GM19025 (cell line): ENCODE measurements around the gene CWC25.

Source experiments
- ATAC-seq: cut with Tn5 transposase; IDR thresholded peaks from one replicate; pipeline ENCODE4 v1.9.1; 2021; ENCODE audit warnings: mild to moderate bottlenecking, low read depth, moderate library complexity; ENCODE audit not compliant: unreplicated experiment

Gene CWC25

DNA sequence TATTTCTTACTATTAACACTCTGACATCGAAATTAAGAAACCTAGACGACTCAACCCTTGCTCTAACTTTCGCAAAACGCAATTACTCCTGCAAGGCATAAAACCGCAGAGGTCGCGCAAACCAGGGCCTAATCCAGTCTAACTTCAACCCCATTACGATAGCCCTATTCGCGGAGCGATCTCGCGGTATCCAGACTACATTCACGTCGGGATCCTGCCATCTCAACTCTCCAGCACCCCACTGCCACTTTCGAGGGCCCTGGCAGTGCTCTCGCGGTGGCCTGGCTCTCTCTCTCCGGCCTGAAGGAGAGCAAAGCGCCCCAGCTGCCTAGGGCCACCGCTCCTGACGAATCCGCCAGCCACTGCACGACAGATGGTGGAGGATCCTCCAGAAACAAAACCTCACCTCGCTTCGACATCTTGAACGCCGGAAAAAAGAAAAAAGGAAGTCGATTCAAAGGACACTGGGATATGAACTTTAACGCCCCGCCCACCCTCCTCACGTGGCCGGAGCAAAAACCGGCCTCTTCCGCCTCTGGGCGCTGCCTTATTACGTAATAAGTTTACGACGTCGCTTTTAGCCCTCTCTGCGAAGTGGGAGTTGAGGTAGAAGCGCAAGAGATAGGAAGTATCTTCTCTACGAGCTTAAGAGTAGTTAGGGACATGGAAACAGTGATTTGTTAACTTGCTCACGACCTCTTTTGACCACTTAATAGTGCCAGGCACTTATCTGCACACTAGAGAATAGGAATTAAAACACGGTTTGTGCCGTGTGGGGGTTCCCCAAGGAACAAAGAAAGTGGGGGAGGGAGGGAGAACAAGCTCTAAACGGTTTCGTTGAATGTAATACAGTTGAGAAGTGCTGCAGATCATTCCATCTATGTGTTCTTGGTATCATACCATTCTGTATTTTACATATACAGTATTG lies 28.4 kb upstream of the CWC25 start, which contains the start of gene RPL23:
TSS of gene RPL23 (minus strand) at position 430 of the 928 bp plus-strand sequence. CDS start at position 419, 11 bp downstream.
- peak; percentile 82 for ATAC-seq

DNA sequence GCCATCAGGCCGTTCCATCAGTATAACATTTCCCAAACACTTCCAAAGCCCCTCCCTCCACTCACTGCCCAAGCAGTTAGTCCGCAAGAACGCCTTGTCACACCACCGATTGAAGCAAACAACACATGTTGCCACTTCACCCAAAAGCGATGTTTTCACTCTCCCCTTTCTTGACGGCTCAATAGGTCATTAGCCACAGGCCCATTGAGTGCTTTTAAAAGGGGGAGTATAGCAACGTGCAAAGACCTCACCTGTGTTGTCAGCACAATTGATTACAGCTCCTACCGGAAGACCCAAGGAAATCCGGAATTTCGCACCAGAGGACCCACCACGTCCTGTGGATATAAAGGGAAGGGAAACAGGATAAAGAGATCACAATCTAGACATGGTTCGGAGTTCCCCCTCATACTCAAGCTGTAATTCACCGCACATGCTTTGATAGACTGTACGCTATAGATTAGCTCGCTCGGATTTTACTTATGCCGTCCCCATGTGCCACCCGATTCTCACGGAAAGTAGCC lies 27.7 kb upstream of the CWC25 start:
- ATAC-seq, result no peak

DNA sequence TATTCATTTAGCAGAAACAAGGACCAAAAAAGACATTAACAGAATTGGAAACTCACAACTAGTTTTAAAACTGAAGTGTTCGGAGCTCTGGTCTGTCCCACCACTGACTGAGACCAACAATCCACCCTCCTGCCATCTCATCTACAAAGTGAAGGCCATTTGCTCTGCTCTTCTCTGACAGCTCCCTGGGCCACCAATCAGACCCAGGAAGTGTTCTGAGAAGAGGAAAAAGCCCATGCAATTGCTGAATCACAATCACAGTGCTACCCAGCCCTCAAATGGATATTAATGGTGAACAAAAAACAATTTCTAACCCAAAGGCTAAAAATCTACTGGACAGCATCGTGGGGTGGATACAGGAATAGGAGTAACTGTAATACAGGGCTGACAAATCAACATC lies 26.3 kb upstream of the CWC25 start:
- no peak for ATAC-seq

DNA sequence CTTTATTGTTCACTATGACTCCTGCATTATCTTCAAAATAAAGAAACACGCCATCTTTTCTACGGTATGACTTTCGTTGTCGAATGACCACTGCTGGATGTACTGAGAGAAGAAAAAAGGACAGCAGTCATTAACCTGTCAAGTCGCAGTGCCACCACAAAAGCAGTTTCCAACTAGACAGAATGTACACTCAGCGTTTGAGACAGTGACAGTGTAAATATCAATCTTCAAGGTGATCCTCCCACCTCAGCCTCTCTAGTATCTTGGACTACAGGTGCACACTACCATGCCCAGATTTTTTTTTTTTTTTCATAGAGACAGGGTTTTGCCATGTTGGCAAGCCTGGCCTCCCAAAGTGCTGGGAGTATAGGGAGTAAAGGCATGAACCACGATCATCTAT lies 25.3 kb upstream of the CWC25 start:
- no peak for ATAC-seq

DNA sequence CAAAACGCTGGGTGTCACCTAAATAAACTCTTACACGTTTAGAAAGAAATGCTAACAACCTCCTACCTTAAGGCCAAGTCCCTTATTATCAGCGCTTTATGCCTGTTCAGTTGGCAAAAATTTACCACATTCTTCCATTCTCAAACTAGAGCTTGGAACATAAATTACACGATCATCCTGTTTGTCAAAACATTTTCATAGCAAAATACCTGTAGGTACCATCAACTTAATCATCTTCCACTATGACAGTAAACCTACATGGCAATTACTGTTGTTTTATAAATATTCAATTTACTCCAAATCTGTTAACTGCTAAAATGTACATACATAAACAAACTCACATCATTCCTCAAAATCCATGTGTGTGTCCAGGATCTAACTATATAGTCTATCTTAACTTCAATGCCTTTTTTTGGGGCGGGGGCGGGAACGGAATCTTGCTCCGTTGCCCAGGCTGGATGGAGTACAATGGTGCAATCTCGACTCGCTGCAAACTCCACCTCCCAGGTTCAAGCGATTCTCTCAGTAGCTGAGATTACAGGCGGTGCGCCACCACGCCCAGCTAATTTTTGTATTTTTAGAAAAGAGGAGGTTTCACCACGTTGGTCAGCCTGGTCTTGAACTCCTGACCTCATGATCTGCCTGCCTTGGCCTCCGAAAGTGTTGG lies 24.0 kb upstream of the CWC25 start:
- no peak for ATAC-seq

DNA sequence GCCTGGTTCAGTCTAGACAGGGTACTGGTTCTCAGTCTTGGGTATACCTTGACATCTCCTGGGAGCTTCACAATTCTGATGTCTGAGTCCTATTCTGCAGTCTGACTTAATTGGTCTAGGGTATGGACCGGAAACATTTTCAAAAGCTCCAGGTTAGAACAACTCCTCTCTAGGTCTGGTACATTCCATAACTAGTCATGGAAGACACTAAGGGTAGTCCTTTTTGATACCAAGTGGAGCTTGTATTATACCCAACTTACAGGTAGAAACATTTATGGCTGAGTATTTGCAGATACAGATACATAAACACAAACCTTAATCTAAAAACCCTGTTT lies 23.4 kb upstream of the CWC25 start:
- no peak for ATAC-seq

DNA sequence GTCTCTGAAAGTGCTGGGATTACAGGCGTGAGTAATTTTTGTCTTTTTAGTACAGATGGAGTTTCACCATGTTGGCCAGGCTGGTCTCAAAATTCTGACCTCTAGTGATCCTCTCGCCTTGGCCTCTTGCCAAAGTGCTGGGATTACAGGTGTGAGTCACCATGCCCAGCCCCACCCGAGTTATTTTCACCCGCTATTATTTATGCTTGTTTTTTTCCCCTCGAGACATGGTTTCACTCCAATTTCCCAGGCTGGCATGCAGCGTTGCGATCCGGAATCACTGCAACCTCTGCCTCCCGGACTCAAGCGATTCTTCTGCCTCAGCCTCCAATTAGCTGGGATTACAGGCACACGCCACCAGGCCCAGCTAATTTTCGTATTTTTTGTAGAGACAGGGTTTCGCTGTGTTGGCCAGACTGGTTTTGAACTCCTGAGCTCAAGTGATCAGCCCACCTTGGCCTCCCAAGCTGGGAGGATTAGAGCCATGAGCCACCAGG lies 19.2 kb upstream of the CWC25 start:
- ATAC-seq, result no peak

DNA sequence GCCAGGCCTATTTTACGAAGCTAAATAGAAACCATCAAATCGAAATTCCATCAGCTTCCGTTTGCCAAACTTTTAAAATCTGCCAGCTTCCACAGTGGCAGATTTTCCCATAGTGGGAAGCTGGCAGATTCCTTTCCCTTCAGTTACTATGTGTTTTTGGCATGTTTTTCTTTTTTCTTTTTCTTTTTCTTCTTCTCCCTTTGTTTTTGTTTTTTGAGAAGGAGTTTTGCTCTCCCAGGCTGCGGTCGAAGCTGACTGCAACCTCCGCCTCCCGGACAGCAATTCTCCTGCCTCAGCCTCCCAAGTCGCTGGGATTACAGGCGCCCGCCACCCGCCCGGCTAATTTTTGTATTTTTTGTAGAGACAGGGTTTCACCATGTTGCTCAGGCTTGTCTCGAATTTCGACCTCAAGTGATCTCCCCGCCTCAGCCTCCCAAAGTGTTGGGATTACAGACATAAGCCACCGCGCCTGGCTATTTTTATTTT lies 684 bp upstream of the CWC25 start:
- no peak for ATAC-seq

DNA sequence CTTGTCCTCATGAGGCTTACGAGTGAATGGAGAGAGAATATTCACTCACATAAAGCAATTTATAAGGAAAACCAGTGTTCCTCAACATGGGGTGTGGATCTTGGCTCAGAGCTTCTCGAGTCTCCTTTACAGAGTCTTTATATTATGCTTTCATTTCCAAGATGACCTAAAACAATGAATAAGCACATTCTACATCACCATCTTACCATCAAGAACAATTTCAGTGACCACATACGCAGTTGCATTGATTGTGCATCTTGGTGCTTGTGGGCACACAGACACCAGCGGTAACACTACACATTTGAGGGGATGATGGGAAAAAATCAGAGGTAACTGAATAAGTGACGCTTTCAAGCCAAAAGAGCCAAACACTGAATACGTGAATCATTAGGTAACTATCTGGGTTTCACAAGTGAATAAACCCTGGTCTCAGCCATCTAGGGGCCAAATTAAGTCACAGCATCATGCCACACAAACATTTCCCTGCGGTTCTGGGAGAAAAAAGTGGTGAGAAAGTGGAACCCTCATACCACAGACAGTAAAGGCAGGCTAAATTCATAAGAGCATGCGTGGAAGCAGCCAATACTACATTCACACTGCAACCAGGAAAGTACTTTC lies 9.4 kb downstream of the CWC25 start:
- no peak for ATAC-seq

DNA sequence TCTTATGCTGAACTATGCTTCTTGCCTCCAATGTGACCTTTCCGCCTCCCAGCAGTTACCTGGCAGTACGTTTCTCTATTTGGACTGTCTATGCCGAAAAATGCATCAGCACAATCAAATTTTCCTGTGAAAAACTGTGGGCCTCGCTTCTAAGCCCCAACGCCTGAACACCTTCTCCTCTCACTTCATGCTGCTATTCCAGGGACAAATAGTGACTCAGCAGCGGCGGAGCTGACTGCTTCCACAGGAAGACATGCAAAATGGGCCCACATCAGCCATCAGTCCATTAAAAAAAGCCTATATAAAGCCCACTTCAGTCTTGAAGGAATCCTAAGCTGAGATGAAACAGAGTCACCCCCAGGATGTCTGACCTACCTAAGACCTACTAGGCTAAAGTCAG lies 15.3 kb downstream of the CWC25 start:
- ATAC-seq, result no peak

DNA sequence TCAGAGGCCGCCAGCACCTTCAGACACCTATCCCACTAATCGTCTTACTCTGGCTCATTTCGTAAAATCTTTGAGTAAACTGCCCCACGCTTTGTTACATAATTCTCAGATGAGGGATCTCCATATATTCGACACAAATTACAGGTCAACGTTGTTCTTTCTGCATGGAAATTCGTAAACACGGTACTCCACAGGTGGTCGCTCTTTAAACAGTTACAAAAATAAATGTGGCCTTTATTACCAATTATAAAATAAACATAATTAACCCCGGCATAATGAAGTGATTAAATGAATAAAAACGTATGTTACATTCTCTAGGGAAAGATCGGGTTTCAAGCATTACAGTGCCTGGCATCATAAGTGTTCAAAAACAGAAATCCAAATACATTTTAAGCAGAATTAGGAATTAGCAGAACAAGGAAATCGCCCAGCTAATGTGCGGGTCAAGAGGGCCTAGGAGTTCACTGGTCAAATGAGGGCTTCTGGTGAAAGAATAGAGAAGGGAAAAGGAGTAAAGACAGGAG lies 24.8 kb downstream of the CWC25 start:
- no peak for ATAC-seq

DNA sequence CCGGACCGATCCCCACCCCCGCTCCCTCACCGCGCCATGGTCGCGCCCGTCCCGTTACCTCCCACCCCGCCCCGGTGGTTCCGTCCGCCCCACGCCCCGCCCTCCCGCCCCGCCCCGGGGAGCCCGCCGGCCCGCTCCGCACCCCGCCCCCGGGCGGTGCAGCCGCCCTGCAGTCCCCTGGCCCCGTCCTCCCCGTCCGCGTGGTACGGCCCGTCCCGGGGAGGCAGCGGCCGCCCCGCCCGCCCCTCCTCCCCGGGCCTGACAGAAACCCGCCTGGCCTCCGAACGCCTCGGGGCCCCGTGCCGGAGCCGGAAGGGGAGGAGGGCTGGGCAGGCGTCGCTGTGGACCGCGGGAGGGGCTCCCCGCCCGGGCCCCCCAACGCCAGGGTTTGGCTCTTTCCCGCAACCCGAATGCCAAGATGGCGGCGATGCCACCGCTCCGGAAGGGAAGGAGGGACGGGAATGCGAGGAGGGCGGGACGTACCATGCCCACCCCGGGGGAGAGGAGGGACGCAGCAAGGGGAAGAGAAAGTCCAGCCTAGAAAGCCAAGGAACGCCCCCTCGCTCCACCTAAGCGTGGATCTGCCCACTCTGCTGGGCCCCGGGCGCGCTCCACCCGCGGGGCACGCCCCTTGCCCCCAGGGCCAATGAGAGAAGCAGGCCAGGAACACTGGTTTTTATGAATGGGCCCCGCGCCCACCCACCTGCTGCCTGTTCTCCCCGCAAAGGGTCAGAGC lies 25.5 kb downstream of the CWC25 start, which contains the start of gene PIP4K2B:
TSS of gene PIP4K2B (minus strand) at position 56 of the 736 bp plus-strand sequence. CDS start 132 bp downstream, outside the sequence.
- ATAC-seq, result peak; percentile 86

DNA sequence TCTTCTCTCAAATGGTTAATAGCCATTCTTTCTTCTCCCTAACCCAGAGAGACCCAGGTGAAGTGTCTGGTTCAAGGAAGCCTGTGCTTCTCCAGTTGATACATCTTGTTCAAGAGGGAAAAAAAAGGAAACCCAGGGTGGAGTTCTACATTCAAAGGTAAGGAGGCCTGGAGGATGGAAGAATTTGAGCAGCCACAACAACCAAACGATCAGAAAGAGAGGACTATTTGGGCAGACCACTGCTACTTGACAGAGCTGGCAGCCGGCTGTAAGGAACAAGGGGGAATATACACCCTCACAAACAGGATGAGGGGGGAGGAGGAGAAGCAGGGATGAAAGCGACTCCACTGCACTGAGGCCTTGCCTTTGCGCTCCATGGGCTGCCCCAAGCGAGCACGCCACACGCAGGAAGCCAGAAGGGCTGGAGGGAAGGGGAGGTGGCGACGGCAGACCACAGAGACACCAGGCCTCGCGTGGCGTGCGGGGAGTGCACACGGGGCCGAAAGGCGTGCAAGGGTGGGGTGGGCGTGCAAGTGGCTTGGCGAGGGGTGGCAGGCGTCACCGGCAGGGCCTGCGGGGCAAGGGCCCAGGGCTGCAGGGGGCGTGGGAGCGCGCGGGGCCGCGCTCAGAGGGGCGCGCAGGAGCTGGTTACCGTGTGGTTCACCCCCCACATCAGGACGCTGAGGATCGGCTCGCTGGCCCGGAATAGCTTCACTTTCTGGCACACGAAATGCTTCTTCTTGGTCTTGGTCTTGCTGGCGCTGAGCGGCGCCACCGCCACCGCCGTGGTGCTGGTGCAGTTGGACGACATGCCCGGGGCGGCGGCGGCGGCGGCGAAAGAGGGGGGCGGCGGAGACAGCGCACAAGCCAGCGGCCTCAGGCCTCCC lies 26.3 kb downstream of the CWC25 start:
- peak; percentile 6 for ATAC-seq

DNA sequence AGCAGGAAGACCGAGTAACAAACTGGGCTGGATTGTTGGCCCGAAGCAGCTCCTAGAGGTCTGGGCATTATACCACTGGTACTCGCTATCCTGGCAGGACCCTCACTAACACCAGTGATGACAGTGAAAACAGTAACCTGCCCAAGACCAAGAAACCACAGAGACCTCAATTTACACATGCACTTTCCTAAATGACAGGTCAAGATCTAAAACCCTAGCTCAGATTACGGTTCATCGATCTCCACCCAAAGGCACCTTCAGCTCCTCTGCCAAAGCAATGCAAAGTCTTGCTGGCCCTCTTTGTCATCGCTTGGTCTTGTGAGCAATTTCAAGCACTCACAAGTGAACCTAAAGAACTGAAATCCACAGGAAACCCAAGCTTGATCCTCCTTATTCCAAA lies 27.3 kb downstream of the CWC25 start:
- ATAC-seq, result no peak

DNA sequence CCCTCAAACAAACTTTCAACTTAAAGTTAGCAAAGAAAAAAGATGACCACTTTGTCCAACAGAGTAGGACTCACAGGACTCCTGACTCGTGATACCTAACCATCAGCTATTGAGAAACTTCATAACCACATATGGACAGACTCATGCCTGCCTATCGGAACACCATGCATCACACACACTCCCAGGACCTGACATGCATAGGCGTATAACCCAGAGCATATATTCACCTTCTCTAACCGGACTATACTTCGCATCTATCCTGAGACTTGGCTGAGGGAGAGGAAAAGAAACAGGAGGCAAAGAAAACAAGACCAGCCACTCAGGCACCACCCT lies 28.0 kb downstream of the CWC25 start:
- ATAC-seq, result no peak

DNA sequence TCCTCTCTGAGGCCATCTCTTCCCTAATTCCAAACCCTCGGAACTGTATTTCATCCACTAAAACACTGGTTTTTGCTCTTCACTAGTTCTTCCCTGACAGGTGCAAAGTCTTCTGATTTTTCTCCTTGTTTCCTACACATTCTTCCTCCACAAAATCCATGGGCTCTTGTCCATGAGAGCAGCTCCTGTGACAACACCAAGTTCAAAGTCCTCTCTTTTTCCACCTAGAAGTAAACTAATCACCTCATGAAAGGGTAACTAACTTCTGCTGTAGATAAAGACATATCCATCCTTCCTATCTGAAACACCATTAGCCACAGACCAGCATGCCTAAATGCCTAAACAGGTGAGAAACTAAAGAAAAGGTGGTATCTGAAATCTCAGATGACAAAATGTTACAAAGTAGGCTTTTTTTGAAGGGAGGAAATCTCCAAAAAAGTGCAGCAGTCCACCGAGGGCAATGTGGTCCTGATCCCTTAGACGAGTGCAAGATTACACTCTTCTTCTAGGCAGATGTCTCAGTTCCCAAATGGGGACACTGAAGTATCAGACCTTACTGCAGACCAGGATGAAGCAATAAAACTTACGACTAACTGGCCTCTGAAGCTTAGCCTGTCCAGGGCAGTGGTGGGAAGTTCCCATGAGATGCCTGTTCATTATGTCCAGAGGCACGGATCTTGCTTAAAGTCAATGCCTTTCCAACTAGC lies 28.5 kb downstream of the CWC25 start:
- ATAC-seq, result no peak

DNA sequence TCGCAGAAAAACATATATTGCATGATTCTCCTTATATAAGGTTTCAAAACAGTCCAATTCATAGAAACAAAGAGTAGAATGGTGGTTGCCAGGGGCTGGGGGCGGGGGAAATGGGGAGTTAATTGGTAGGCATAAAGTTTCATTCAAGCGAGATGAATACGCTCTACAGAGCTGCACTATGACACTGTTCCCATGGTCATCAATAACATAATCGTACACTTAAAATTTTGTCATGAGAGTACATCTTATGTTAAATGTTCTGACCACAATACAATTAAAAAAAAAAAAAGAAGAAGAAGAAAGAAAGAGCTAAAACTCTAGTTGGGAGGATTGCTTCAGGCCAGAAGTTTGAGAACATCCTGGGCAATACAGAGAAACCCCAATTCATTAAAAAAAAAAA lies 30.9 kb downstream of the CWC25 start:
- ATAC-seq, result no peak

DNA sequence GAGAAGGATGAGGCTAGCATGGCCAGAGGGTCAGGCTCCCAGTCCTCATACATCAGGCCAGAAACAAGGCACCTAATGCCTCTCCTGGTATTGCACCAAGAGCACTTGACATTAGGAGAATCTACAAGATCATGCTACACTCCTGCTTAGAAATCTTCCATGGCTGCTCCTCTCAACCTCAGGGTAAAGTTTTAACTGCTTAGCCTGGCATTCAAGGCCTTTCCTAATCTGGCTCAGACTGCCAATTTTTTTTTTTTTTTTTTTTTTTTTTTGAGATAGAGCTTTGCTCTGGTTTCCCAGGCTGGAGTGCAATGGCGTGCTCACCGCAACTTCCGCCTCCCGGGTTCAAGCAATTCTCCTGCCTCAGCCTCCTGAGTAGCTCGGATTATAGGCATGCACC lies 34.0 kb downstream of the CWC25 start:
- ATAC-seq, result no peak
